Body of pancreas (tissue), 4 donors: ENCODE results near the gene CCND3. TPM values are rescaled to one million over a fixed set of nuclear protein-coding genes. Genes with fewer than 3 reads are reported as not detected.

Experiments used
- ATAC-seq: fragments of 150-250 bp; one replicate; pipeline ENCODE4 v1.9.1; 2016
- DNase-seq, 4 donors: peaks; one replicate each; pipeline ENCODE4 v3.0.0-alpha.2; 2019
- H3K27ac ChIP-seq, 4 donors: fragments of 200-600 bp; sonication (generic); 1 replicate in 3 of 4; 2 replicates in 1 of 4; pipeline versions ENCODE4 v1.5.1 to v1.6.1; 2016 to 2019; ENCODE audit warnings: mild to moderate bottlenecking in 1 of 4, mixed read lengths in 1 of 4, moderate library complexity in 1 of 4
- H3K27me3 ChIP-seq, 2 donors: fragments of 200-600 bp; sonication (generic); one replicate each; pipeline ENCODE4 v1.6.0; 2016; ENCODE audit warnings: mild to moderate bottlenecking in 1 of 2
- H3K36me3 ChIP-seq, 2 donors: fragments of 200-600 bp; sonication (generic); replicated peaks in 1 of 2; 2 replicates each; pipeline ENCODE4 v1.5.1; 2016; ENCODE audit warnings: low read depth in 2 of 2; ENCODE audit not compliant: insufficient read depth in 1 of 2
- H3K4me1 ChIP-seq: fragments of 200-600 bp; sonication (generic); one replicate; pipeline ENCODE4 v1.6.0; 2016
- H3K4me3 ChIP-seq, 2 donors: fragments of 200-600 bp; sonication (generic); 1 replicate in 1 of 2; 2 replicates in 1 of 2; pipeline ENCODE4 v1.5.1; 2016 to 2019
- H3K9me3 ChIP-seq, 3 donors: fragments of 200-600 bp; sonication (generic); 1 replicate in 2 of 3; 2 replicates in 1 of 3; pipeline ENCODE4 v1.5.1; 2016
- CTCF ChIP-seq, 7 experiments: fragments of 450-650 bp in 4 of 7; fragments of 200-600 bp in 3 of 7; sonication (generic) in 3 of 7; IDR thresholded peaks; one replicate each; pipeline ENCODE4 v1.5.1; 2016 to 2019; ENCODE audit warnings: antibody characterized with exemption in 7 of 7
- POLR2A ChIP-seq, 3 donors: fragments of 450-650 bp; IDR thresholded peaks; one replicate each; pipeline ENCODE4 v1.6.1; 2016; ENCODE audit warnings: antibody characterized with exemption in 3 of 3, mild to moderate bottlenecking in 2 of 3
- WGBS, 2 donors: methylation state at CpG; one replicate each; pipeline ENCODE4 v1.1.5; 2017; 5-methylcytosine and 5-hydroxymethylcytosine counted together
- intact Hi-C: fragments of 100-400 bp; cut with DNase I; formaldehyde crosslinking; loops from one replicate; pipeline ENCODE4 v1.15.1; 2023
- total RNA-seq, 2 donors: library from RNA; depleted of rRNA; stranded (reverse); fragments of >200 nt; gene quantifications; one replicate each; pipeline ENCODE4 v1.1.0, GENCODE V29; 2016

CCND3 gene
- total RNA-seq, result 10 to 100 TPM; 73.2 to 91.0 TPM

- Histone ChIP-seq H3K36me3 (no peaks in the 10 kb centered on the region), H3K4me3 (peak within 1 kb of the TSS; percentile 11 to 68), H3K27me3 (no peaks in the 10 kb centered on the region), H3K4me1 (peaks cover 34% of the 10 kb centered on the region), H3K27ac (peak within 1 kb of the TSS; percentile 45 to 79 (median 61)), H3K9me3 (no peaks in the 10 kb centered on the region)
- intact Hi-C loops, result no loop called here
- WGBS, 2 donors, result 0 to 1% methylated on average over 2 to 76 of the region's 87 CpGs
- TF ChIP-seq CTCF (IDR thresholded peaks at IDR 0.05), result no peak
- TF ChIP-seq POLR2A (IDR thresholded peaks at IDR 0.05), result peak in 1 of 3 donors; percentile 51
- peak; percentile 95 for ATAC-seq
- peak; percentile 87 to 95 (median 92) for DNase-seq
Observed at GRCh38 chr6:41941280-41942066, at the start of gene CCND3. Gene CCND3, minus strand, starts transcription at chr6:41941808. Its CDS starts 159 bp downstream, at chr6:41941649.

- intact Hi-C loops, result no loop called here
- no peaks in the 10 kb centered on the region for H3K9me3 ChIP-seq
- no peak for DNase-seq
- no peak overlapping the region for H3K4me3 ChIP-seq
- no peak for TF ChIP-seq CTCF (IDR thresholded peaks at IDR 0.05)
- TF ChIP-seq POLR2A (IDR thresholded peaks at IDR 0.05), result no peak
- no peaks in the 10 kb centered on the region for H3K36me3 ChIP-seq
- H3K27me3 ChIP-seq, result no peaks in the 10 kb centered on the region
- 93 to 95% methylated on average over 2 of the region's 2 CpGs for WGBS, 2 donors
- no peak for ATAC-seq
- no peak overlapping the region for H3K27ac ChIP-seq
- H3K4me1 ChIP-seq, result no peaks in the 10 kb centered on the region
Observed at GRCh38 chr6:41986339-41986738, 44.7 kb upstream of the CCND3 start.

GRCh38 chr6:41984623-41985022 lies 43.0 kb upstream of the CCND3 start:
- H3K27me3 ChIP-seq, result no peaks in the 10 kb centered on the region
- H3K4me1 ChIP-seq, result no peaks in the 10 kb centered on the region
- no peak overlapping the region for H3K27ac ChIP-seq
- ATAC-seq, result no peak
- no peaks in the 10 kb centered on the region for H3K36me3 ChIP-seq
- DNase-seq, result no peak
- TF ChIP-seq CTCF (IDR thresholded peaks at IDR 0.05), result no peak
- no peak for TF ChIP-seq POLR2A (IDR thresholded peaks at IDR 0.05)
- WGBS, 2 donors, result 37 to 44% methylated on average over 4 of the region's 4 CpGs
- H3K9me3 ChIP-seq, result no peaks in the 10 kb centered on the region
- no peak overlapping the region for H3K4me3 ChIP-seq
- intact Hi-C loops, result no loop called here

- no peak overlapping the region for H3K4me3 ChIP-seq
- 60 to 67% methylated on average over 9 of the region's 9 CpGs for WGBS, 2 donors
- no peaks in the 10 kb centered on the region for H3K9me3 ChIP-seq
- intact Hi-C loops, result no loop called here
- H3K4me1 ChIP-seq, result no peaks in the 10 kb centered on the region
- no peak overlapping the region for H3K27ac ChIP-seq
- DNase-seq, result no peak
- TF ChIP-seq POLR2A (IDR thresholded peaks at IDR 0.05), result no peak
- no peak for TF ChIP-seq CTCF (IDR thresholded peaks at IDR 0.05)
- ATAC-seq, result no peak
- H3K27me3 ChIP-seq, result no peaks in the 10 kb centered on the region
- no peaks in the 10 kb centered on the region for H3K36me3 ChIP-seq
Observed at GRCh38 chr6:41976794-41977484, 35.3 kb upstream of the CCND3 start.
